Endothelial cell of umbilical vein (primary cell): ENCODE data around the gene CEBPB. TPM values are rescaled to one million over a fixed set of nuclear protein-coding genes. Genes with fewer than 3 reads are reported as not detected.

Source experiments
- BruUV-seq: library from RNA; stranded (reverse); fragments of 400-500 nt; replicated peaks from 2 replicates; lab custom pipeline; 2021; lab: Mats Ljungman, UMichigan
- CTCF ChIA-PET: fragments of 300-600, 350-600 bp; sonication (Branson Sonifier 250); formaldehyde crosslinking; loops from one replicate; lab custom pipeline; 2021; ENCODE audit warnings: antibody characterized with exemption, inconsistent platforms; lab: Charles Lee
- POLR2A ChIA-PET: fragments of 300-600, 350-600 bp; sonication (Branson Sonifier 250); formaldehyde crosslinking; loops from one replicate; lab custom pipeline; 2021; ENCODE audit warnings: antibody characterized with exemption, inconsistent platforms; lab: Charles Lee
- DNase-seq: peaks from one replicate; pipeline ENCODE4 v3.0.0-alpha.2; 2011; ENCODE audit warnings: low read depth, low spot score
- FAIRE-seq: peaks from 2 replicates; lab custom pipeline; 2011; peaks lifted over from hg19 to GRCh38; lab: Jason Lieb, UNC
- H2AFZ ChIP-seq: 2 replicates; pipeline ENCODE4 v1.6.0; 2012; ENCODE audit warnings: low read depth, low read length, control low read depth, inconsistent platforms
- H3K27ac ChIP-seq: 2 replicates; pipeline ENCODE4 v1.5.1; 2011; ENCODE audit warnings: low read depth, mild to moderate bottlenecking, control low read depth, low read length, moderate library complexity; ENCODE audit not compliant: insufficient read depth
- H3K27me3 ChIP-seq, 2 experiments: 2 replicates each; pipeline versions ENCODE4 v1.6.0 to v1.6.1; 2011; ENCODE audit warnings: low read length in 2 of 2, mixed read lengths in 1 of 2; ENCODE audit not compliant: control insufficient read depth in 2 of 2, insufficient read depth in 2 of 2
- H3K36me3 ChIP-seq, 2 experiments: 2 replicates in 1 of 2; 3 replicates in 1 of 2; pipeline ENCODE4 v1.5.1; 2011; ENCODE audit warnings: low read length in 2 of 2, mild to moderate bottlenecking in 1 of 2, moderate library complexity in 1 of 2; ENCODE audit not compliant: control insufficient read depth in 2 of 2, insufficient read depth in 2 of 2; ENCODE audit errors: extremely low read depth in 1 of 2
- H3K4me1 ChIP-seq: 3 replicates; pipeline ENCODE4 v1.5.1; 2011; ENCODE audit warnings: mild to moderate bottlenecking, low read length; ENCODE audit not compliant: control insufficient read depth, insufficient read depth; ENCODE audit errors: extremely low read depth
- H3K4me2 ChIP-seq: 2 replicates; pipeline ENCODE4 v1.6.1; 2011; ENCODE audit warnings: low read length, control low read depth, mixed read lengths; ENCODE audit not compliant: insufficient read depth
- H3K4me3 ChIP-seq, 3 experiments: fragments of 200-600 bp in 1 of 3; sonication (generic), shearing (Covaris generic) in 1 of 3; replicated peaks in 1 of 3; 2 replicates each; pipeline ENCODE4 v1.5.1; 2011 to 2016; ENCODE audit warnings: control low read depth in 3 of 3, low read length in 3 of 3, mild to moderate bottlenecking in 2 of 3, inconsistent platforms in 1 of 3, low read depth in 1 of 3, moderate library complexity in 1 of 3; ENCODE audit not compliant: insufficient read depth in 1 of 3
- H3K79me2 ChIP-seq: 2 replicates; pipeline ENCODE4 v1.6.0; 2012; ENCODE audit warnings: low read length, inconsistent platforms; ENCODE audit not compliant: control insufficient read depth, insufficient read depth
- H3K9ac ChIP-seq: replicated peaks from 2 replicates; pipeline ENCODE3; 2011; ENCODE audit warnings: low read length, control low read depth; ENCODE audit not compliant: insufficient read depth; ENCODE audit errors: extremely low read depth
- H3K9me1 ChIP-seq: replicated peaks from 3 replicates; pipeline ENCODE4 v1.6.0; 2011; ENCODE audit warnings: mild to moderate bottlenecking, low read length; ENCODE audit not compliant: control insufficient read depth, insufficient read depth; ENCODE audit errors: extremely low read depth
- H3K9me3 ChIP-seq: replicated peaks from 2 replicates; pipeline ENCODE4 v1.5.1; 2012; ENCODE audit warnings: low read length, inconsistent platforms; ENCODE audit not compliant: control insufficient read depth, insufficient read depth
- H4K20me1 ChIP-seq: replicated peaks from 2 replicates; pipeline ENCODE3; 2011; ENCODE audit warnings: mild to moderate bottlenecking, low read length; ENCODE audit not compliant: control insufficient read depth, insufficient read depth; ENCODE audit errors: extremely low read depth
- EZH2 ChIP-seq: IDR thresholded peaks from 2 replicates; pipeline ENCODE4 v1.6.1; 2012; ENCODE audit warnings: borderline replicate concordance, low read depth, mild to moderate bottlenecking, moderate library complexity, low read length, inconsistent platforms; ENCODE audit not compliant: severe bottlenecking
- FOS ChIP-seq: IDR thresholded peaks from 2 replicates; pipeline ENCODE4 v1.6.1; 2011; ENCODE audit warnings: mild to moderate bottlenecking, low read length, moderate library complexity, borderline replicate concordance; ENCODE audit not compliant: insufficient read depth
- GATA2 ChIP-seq: IDR thresholded peaks from 2 replicates; pipeline ENCODE4 v1.7.0; 2011; ENCODE audit warnings: low read depth, mild to moderate bottlenecking, moderate library complexity, mixed read lengths, low read length; ENCODE audit not compliant: insufficient read length, insufficient read depth
- JUN ChIP-seq: IDR thresholded peaks from 2 replicates; pipeline ENCODE4 v1.6.1; 2011; ENCODE audit warnings: borderline replicate concordance, low read depth; ENCODE audit not compliant: insufficient read length, insufficient read depth
- MYC ChIP-seq: IDR thresholded peaks from one replicate; pipeline ENCODE4 v1.6.1; 2011; ENCODE audit warnings: mild to moderate bottlenecking, low read depth, low read length
- POLR2A ChIP-seq: IDR thresholded peaks from 2 replicates; pipeline ENCODE4 v1.6.1; 2012; ENCODE audit warnings: low read depth, mild to moderate bottlenecking, control low read depth, low read length
- POLR2AphosphoS5 ChIP-seq: IDR thresholded peaks from 2 replicates; pipeline ENCODE4 v1.6.1; 2012; ENCODE audit warnings: low read depth, mild to moderate bottlenecking, control low read depth, low read length, moderate library complexity; ENCODE audit not compliant: insufficient read depth
- dilution Hi-C: fragments of 300-500 bp; cut with MboI; formaldehyde crosslinking; loops from one replicate; pipeline ENCODE4 v1.15.0; 2019; ENCODE audit warnings: low sequenced_read_pairs; ENCODE audit not compliant: extremely low pct_ligation_motif_present
- intact Hi-C: fragments of 100-400 bp; cut with micrococcal nuclease; formaldehyde crosslinking; loops from one replicate; pipeline ENCODE4 v1.10.0; 2022
- polyA plus RNA-seq, 4 experiments: library from polyadenylated mRNA; depleted of rRNA in 3 of 4; stranded (reverse) in 3 of 4; unstranded in 1 of 4; fragments of >200 nt; gene quantifications; 2 replicates each; pipeline versions ENCODE4 v1.2.1 to v1.2.3, GENCODE V29; 2011 to 2012; ENCODE audit warnings: missing spikeins in 1 of 4
- total RNA-seq: library from RNA; stranded (reverse); gene quantifications from 2 replicates; pipeline ENCODE4 v1.2.3, GENCODE V29; 2021
- TF ChIP-seq, protein P1 (sequence below): IDR thresholded peaks from 2 replicates; pipeline ENCODE4 v1.6.1; 2011; ENCODE audit not compliant: insufficient read depth, insufficient read length
- TF ChIP-seq, protein P2 (sequence below), 2 donors: IDR thresholded peaks; 1 replicate in 1 of 2; 2 replicates in 1 of 2; pipeline ENCODE4 v1.5.1; 2011; ENCODE audit warnings: low read length in 2 of 2, mild to moderate bottlenecking in 2 of 2, moderate library complexity in 2 of 2, control low read depth in 1 of 2, inconsistent platforms in 1 of 2, low read depth in 1 of 2; ENCODE audit not compliant: insufficient read depth in 1 of 2; ENCODE audit errors: extremely low read depth in 1 of 2

Gene CEBPB
- total and polyA plus RNA-seq, 2 donors (not counting 3 experiments of a cell fraction or from before 2014, with no cell fraction given), result 3.7 to 11.4 TPM

DNA sequence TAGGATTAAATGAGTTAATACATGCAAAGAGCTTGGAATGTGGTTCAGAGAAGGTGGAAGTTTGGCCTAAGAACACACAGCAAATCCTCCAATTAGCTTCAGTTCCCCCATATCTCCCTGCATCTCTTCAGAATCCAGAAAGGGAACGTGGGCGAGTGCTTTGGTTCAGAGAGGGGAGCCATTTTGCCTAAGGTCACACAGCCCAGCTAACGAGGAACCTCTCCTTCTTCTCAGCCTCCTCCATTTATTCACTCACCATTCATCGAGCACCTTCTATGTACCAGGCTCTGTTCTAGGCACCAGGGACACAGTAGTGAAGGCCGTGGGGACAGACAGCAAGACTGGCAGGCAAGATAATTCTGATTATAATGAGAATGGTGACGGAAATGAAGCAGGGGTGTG is 2.3 kb upstream of the CEBPB start:
- no peak for FAIRE-seq
- Histone ChIP-seq H3K4me3 (no peak overlapping the region), H3K4me2 (no peak overlapping the region), H2AFZ (no peak overlapping the region), H4K20me1 (no peaks in the 10 kb centered on the region), H3K36me3 (no peaks in the 10 kb centered on the region), H3K27me3 (peaks cover 0 to 2% of the 10 kb centered on the region in 2 experiments), H3K9me3 (no peaks in the 10 kb centered on the region), H3K4me1 (peaks cover 10% of the 10 kb centered on the region), H3K27ac (no peak overlapping the region), H3K79me2 (peaks cover 9% of the 10 kb centered on the region), H3K9ac (no peak overlapping the region), H3K9me1 (no peaks in the 10 kb centered on the region)
- dilution Hi-C loops (no loop called here), intact Hi-C loops (no loop called here)
- TF ChIP-seq POLR2A (no peak), JUN (no peak), FOS (no peak)
- TF ChIP-seq, protein P1, sequence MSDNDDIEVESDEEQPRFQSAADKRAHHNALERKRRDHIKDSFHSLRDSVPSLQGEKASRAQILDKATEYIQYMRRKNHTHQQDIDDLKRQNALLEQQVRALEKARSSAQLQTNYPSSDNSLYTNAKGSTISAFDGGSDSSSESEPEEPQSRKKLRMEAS, result no peak
- ChIA-PET POLR2A (no interaction called here), CTCF (interaction anchor here (0.7 to 5.5 kb wide), 9 partner anchors 212 to 561 kb away, joined by 3 to 52 read pairs (median 5); no protein-coding TSS in a partner anchor)
- no peak for DNase-seq
- BruUV-seq, result no TSS peak

DNA sequence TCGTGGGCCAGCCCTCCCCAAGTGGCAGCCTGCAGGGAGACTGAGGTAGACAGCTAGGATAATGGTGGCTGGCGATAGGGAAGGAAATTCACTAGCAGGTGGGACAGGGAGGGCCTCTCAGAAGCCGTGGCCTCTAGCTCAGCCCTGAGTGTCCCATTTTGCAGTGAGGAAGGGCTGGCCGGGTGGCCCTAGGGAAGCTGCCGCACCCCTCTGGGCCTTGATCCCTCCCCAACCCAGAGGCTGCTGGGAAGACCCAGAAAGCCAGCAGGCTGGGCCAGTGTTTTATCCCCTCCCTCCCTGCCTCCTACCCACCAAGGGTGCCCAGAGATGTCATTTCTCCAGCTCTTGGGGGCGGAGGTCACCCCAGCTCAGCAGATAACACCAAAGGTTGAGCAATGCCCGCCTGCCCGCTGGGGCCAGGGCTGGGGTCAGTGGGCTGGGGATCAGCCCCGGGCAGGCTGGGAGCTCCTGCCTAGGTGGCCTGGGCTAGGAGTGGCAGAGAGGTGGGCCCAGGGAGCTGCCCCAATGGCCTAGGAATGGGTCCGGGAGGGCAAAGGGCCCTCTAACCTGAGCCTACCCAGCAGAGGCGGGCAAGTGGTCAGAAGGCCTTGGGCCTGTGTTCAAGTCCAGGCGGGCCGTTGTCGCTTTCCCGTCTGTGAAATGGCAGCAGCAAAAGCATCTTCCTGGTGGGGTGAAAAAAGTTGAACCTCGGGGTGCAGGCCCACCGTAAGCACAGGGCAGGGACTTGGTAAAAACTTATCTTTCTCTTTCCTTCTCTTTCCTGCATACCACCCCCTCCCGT is 1.6 kb upstream of the CEBPB start:
- Histone ChIP-seq H3K27ac (no peak overlapping the region), H3K79me2 (peaks cover 11% of the 10 kb centered on the region), H3K36me3 (no peaks in the 10 kb centered on the region), H3K27me3 (peaks cover 0 to 2% of the 10 kb centered on the region in 2 experiments), H3K4me2 (no peak overlapping the region), H4K20me1 (no peaks in the 10 kb centered on the region), H3K9me3 (no peaks in the 10 kb centered on the region), H2AFZ (no peak overlapping the region), H3K9ac (no peak overlapping the region), H3K9me1 (no peaks in the 10 kb centered on the region), H3K4me1 (peaks cover 12% of the 10 kb centered on the region), H3K4me3 (no peak overlapping the region)
- CTCF ChIA-PET, result interaction anchor here (0.8 to 5.5 kb wide), 11 partner anchors 192 to 560 kb away, joined by 3 to 52 read pairs (median 3); no protein-coding TSS in a partner anchor
- POLR2A ChIA-PET, result no interaction called here
- no peak for FAIRE-seq
- TF ChIP-seq POLR2AphosphoS5, result no peak
- no peak for TF ChIP-seq FOS
- TF ChIP-seq EZH2, result no peak
- TF ChIP-seq, protein P2, sequence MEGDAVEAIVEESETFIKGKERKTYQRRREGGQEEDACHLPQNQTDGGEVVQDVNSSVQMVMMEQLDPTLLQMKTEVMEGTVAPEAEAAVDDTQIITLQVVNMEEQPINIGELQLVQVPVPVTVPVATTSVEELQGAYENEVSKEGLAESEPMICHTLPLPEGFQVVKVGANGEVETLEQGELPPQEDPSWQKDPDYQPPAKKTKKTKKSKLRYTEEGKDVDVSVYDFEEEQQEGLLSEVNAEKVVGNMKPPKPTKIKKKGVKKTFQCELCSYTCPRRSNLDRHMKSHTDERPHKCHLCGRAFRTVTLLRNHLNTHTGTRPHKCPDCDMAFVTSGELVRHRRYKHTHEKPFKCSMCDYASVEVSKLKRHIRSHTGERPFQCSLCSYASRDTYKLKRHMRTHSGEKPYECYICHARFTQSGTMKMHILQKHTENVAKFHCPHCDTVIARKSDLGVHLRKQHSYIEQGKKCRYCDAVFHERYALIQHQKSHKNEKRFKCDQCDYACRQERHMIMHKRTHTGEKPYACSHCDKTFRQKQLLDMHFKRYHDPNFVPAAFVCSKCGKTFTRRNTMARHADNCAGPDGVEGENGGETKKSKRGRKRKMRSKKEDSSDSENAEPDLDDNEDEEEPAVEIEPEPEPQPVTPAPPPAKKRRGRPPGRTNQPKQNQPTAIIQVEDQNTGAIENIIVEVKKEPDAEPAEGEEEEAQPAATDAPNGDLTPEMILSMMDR (IDR thresholded peaks at IDR 0.05; ENCODE audit: extremely low read depth in 1 of 2, insufficient read depth in 1 of 2, low read depth in 1 of 2, low read length in 2 of 2), result no peak
- TF ChIP-seq POLR2A, result no peak
- no peak for TF ChIP-seq MYC
- TF ChIP-seq GATA2, result no peak
- no peak for TF ChIP-seq JUN
- TF ChIP-seq, protein P1, result no peak
- dilution Hi-C loops (no loop called here), intact Hi-C loops (no loop called here)
- DNase-seq, result no peak
- BruUV-seq, result no TSS peak
